SK-N-SH treated with all-trans-retinoic acid at 6 μM for 48 hours (cell line): ENCODE data around the gene LRFN5.

Source experiments
- ARNTL ChIP-seq: fragments of 450-650 bp; formaldehyde crosslinking; IDR thresholded peaks from 2 replicates; pipeline ENCODE4 v1.5.0; 2020; ENCODE audit warnings: low read depth, mild to moderate bottlenecking, moderate library complexity, borderline replicate concordance
- CSDC2 ChIP-seq: fragments of 250-450 bp; sonication (Bioruptor Pico); IDR thresholded peaks from 2 replicates; pipeline ENCODE4 v1.5.0; 2020; ENCODE audit warnings: mild to moderate bottlenecking, moderate library complexity
- ESRRG ChIP-seq: fragments of 250-450 bp; sonication (Bioruptor Pico); IDR thresholded peaks from 2 replicates; pipeline ENCODE4 v1.6.1; 2021; ENCODE audit warnings: mild to moderate bottlenecking
- GLIS3 ChIP-seq: fragments of 250-450 bp; sonication (Bioruptor Pico); IDR thresholded peaks from 2 replicates; pipeline ENCODE4 v1.5.0; 2020; ENCODE audit warnings: mild to moderate bottlenecking, moderate library complexity
- OSR1 ChIP-seq: fragments of 250-450 bp; sonication (Bioruptor Pico); IDR thresholded peaks from 2 replicates; pipeline ENCODE4 v1.8.0; 2022; ENCODE audit warnings: moderate library complexity, mild to moderate bottlenecking, inconsistent platforms
- SNAI2 ChIP-seq: fragments of 250-450 bp; sonication (Bioruptor Pico); IDR thresholded peaks from 2 replicates; pipeline ENCODE4 v1.5.0; 2020; ENCODE audit warnings: mild to moderate bottlenecking, moderate library complexity
- ZFP3 ChIP-seq: fragments of 250-450 bp; sonication (Bioruptor Pico); IDR thresholded peaks from 2 replicates; pipeline ENCODE4 v1.5.0; 2020; ENCODE audit warnings: mild to moderate bottlenecking, moderate library complexity
- ZFP30 ChIP-seq: fragments of 450-650 bp; formaldehyde crosslinking; IDR thresholded peaks from 2 replicates; pipeline ENCODE4 v1.5.0; 2022; ENCODE audit warnings: mild to moderate bottlenecking, moderate library complexity
- ZNF565 ChIP-seq: fragments of 450-650 bp; formaldehyde crosslinking; conservative IDR thresholded peaks from 2 replicates; pipeline ENCODE4 v1.5.0; 2020; ENCODE audit warnings: low read depth, mild to moderate bottlenecking, moderate library complexity
- ZNF70 ChIP-seq: fragments of 450-650 bp; formaldehyde crosslinking; IDR thresholded peaks from 2 replicates; pipeline ENCODE4 v1.5.0; 2020; ENCODE audit warnings: mild to moderate bottlenecking, moderate library complexity
- ZNF8 ChIP-seq: fragments of 450-650 bp; formaldehyde crosslinking; IDR thresholded peaks from 2 replicates; pipeline ENCODE4 v1.5.0; 2020; ENCODE audit warnings: mild to moderate bottlenecking, moderate library complexity
- TF ChIP-seq, protein P1 (sequence below): fragments of 250-450 bp; sonication (Bioruptor Pico); IDR thresholded peaks from 2 replicates; pipeline ENCODE4 v1.5.1; 2021; ENCODE audit warnings: mild to moderate bottlenecking, moderate library complexity
- TF ChIP-seq, protein P2 (sequence below): fragments of 250-450 bp; sonication (Bioruptor Pico); IDR thresholded peaks from 2 replicates; pipeline ENCODE4 v1.5.0; 2020; ENCODE audit warnings: mild to moderate bottlenecking, moderate library complexity

DNA sequence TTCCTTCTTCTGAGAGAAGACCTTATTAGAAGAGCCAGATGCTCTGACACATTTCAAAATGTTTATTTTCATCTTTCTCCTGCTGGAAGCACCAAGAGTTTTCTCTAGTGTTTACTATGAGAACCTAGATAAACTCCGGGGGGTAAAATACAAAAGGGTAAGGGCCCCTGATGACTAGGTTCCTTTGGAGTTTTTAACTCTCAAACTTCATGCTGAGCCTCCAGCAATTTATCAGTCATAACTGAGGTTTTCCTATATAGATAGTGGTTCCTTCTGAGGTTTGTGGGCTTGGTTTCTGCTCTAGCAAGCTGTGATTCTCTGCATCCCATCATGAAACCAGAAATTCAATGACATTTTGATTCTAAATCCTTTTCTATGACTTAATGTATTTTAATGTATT, 210.9 kb downstream of the LRFN5 start:
- no peak for TF ChIP-seq ZFP30 (CRISPR knock-in tag)
- TF ChIP-seq ARNTL: no peak
- no peak for TF ChIP-seq CSDC2 (CRISPR knock-in tag)
- TF ChIP-seq, protein P1, sequence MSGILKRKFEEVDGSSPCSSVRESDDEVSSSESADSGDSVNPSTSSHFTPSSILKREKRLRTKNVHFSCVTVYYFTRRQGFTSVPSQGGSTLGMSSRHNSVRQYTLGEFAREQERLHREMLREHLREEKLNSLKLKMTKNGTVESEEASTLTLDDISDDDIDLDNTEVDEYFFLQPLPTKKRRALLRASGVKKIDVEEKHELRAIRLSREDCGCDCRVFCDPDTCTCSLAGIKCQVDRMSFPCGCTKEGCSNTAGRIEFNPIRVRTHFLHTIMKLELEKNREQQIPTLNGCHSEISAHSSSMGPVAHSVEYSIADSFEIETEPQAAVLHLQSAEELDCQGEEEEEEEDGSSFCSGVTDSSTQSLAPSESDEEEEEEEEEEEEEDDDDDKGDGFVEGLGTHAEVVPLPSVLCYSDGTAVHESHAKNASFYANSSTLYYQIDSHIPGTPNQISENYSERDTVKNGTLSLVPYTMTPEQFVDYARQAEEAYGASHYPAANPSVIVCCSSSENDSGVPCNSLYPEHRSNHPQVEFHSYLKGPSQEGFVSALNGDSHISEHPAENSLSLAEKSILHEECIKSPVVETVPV (CRISPR knock-in tag): no peak
- no peak for TF ChIP-seq GLIS3 (CRISPR knock-in tag)
- TF ChIP-seq, protein P2, sequence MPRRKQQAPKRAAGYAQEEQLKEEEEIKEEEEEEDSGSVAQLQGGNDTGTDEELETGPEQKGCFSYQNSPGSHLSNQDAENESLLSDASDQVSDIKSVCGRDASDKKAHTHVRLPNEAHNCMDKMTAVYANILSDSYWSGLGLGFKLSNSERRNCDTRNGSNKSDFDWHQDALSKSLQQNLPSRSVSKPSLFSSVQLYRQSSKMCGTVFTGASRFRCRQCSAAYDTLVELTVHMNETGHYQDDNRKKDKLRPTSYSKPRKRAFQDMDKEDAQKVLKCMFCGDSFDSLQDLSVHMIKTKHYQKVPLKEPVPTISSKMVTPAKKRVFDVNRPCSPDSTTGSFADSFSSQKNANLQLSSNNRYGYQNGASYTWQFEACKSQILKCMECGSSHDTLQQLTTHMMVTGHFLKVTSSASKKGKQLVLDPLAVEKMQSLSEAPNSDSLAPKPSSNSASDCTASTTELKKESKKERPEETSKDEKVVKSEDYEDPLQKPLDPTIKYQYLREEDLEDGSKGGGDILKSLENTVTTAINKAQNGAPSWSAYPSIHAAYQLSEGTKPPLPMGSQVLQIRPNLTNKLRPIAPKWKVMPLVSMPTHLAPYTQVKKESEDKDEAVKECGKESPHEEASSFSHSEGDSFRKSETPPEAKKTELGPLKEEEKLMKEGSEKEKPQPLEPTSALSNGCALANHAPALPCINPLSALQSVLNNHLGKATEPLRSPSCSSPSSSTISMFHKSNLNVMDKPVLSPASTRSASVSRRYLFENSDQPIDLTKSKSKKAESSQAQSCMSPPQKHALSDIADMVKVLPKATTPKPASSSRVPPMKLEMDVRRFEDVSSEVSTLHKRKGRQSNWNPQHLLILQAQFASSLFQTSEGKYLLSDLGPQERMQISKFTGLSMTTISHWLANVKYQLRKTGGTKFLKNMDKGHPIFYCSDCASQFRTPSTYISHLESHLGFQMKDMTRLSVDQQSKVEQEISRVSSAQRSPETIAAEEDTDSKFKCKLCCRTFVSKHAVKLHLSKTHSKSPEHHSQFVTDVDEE (CRISPR knock-in tag): no peak
- TF ChIP-seq ZFP3 (CRISPR knock-in tag): no peak
- no peak for TF ChIP-seq OSR1 (CRISPR knock-in tag)
- TF ChIP-seq ZNF8 (CRISPR knock-in tag): no peak
- no peak for TF ChIP-seq ESRRG (CRISPR knock-in tag)
- TF ChIP-seq SNAI2 (CRISPR knock-in tag): no peak
- TF ChIP-seq ZNF565 (CRISPR knock-in tag): no peak
- no peak for TF ChIP-seq ZNF70 (CRISPR knock-in tag)
